Stimulated activated memory B cell treated with anti-CD40 and anti-IgM and Interleukin-4, amounts not matched to agents 10 μg/mL and 1 μg/mL and 100 μg/mL, for 72 hours (primary cell): ENCODE data around the gene AEN.

Source experiments
- ATAC-seq: fragments of 150-1000 bp; cut with Tn5 transposase; 2 replicates; pipeline ENCODE4 v1.10.0; 2021
- H3K27ac Mint-ChIP-seq: one replicate; pipeline ENCODE4 v1.8.0; 2022; ENCODE audit warnings: mild to moderate bottlenecking, mixed read lengths
- H3K27me3 Mint-ChIP-seq: one replicate; pipeline ENCODE4 v1.8.0; 2022; ENCODE audit warnings: mixed read lengths
- H3K36me3 Mint-ChIP-seq: one replicate; pipeline ENCODE4 v1.8.0; 2022; ENCODE audit warnings: mixed read lengths
- H3K4me1 Mint-ChIP-seq: one replicate; pipeline ENCODE4 v1.8.0; 2022; ENCODE audit warnings: mixed read lengths
- H3K4me3 Mint-ChIP-seq: one replicate; pipeline ENCODE4 v1.8.0; 2022; ENCODE audit warnings: mild to moderate bottlenecking, moderate library complexity, mixed read lengths
- H3K9me3 Mint-ChIP-seq: one replicate; pipeline ENCODE4 v1.8.0; 2022; ENCODE audit warnings: mixed read lengths

AEN gene

GRCh38 chr15:88648357-88649214 is 27.4 kb downstream of the AEN start:
- Mint-ChIP-seq H3K4me3 (peak overlapping the region; percentile 54), H3K9me3 (no peaks in the 10 kb centered on the region), H3K36me3 (peaks cover 48% of the 10 kb centered on the region), H3K4me1 (peaks cover 74% of the 10 kb centered on the region), H3K27ac (peak overlapping the region; percentile 95), H3K27me3 (no peaks in the 10 kb centered on the region)
- ATAC-seq: no peak

- Mint-ChIP-seq H3K27ac (peak overlapping the region; percentile 95), H3K27me3 (no peaks in the 10 kb centered on the region), H3K9me3 (no peaks in the 10 kb centered on the region), H3K4me1 (peaks cover 67% of the 10 kb centered on the region), H3K4me3 (peak overlapping the region; percentile 54), H3K36me3 (peaks cover 41% of the 10 kb centered on the region)
- ATAC-seq: peak; percentile 96
These were observed 28.2 kb downstream of the AEN start for GRCh38 chr15:88649286-88649733.

- Mint-ChIP-seq H3K27ac (peak overlapping the region; percentile 95), H3K9me3 (no peaks in the 10 kb centered on the region), H3K36me3 (peaks cover 40% of the 10 kb centered on the region), H3K4me1 (peaks cover 65% of the 10 kb centered on the region), H3K4me3 (peak overlapping the region; percentile 54), H3K27me3 (no peaks in the 10 kb centered on the region)
- ATAC-seq: no peak
These were observed 28.8 kb downstream of the AEN start for GRCh38 chr15:88649753-88650551.

- Mint-ChIP-seq H3K4me3 (no peak overlapping the region), H3K27ac (peak overlapping the region; percentile 95), H3K9me3 (no peaks in the 10 kb centered on the region), H3K4me1 (peaks cover 65% of the 10 kb centered on the region), H3K36me3 (peaks cover 41% of the 10 kb centered on the region), H3K27me3 (no peaks in the 10 kb centered on the region)
- no peak for ATAC-seq
These were observed 29.4 kb downstream of the AEN start for GRCh38 chr15:88650556-88650955.

GRCh38 chr15:88651136-88651732 is 30.1 kb downstream of the AEN start:
- Mint-ChIP-seq H3K27me3 (no peaks in the 10 kb centered on the region), H3K27ac (peak overlapping the region; percentile 95), H3K4me3 (no peak overlapping the region), H3K4me1 (peaks cover 65% of the 10 kb centered on the region), H3K36me3 (peaks cover 36% of the 10 kb centered on the region), H3K9me3 (no peaks in the 10 kb centered on the region)
- no peak for ATAC-seq

- no peak for ATAC-seq
- peaks cover 35% of the 10 kb centered on the region for H3K36me3 Mint-ChIP-seq
- H3K9me3 Mint-ChIP-seq: no peaks in the 10 kb centered on the region
- H3K27ac Mint-ChIP-seq: peak overlapping the region; percentile 95
- no peak overlapping the region for H3K4me3 Mint-ChIP-seq
- H3K4me1 Mint-ChIP-seq: peaks cover 65% of the 10 kb centered on the region
- no peaks in the 10 kb centered on the region for H3K27me3 Mint-ChIP-seq
These were observed 30.8 kb downstream of the AEN start for GRCh38 chr15:88651971-88652370.

GRCh38 chr15:88652456-88653199 is 31.5 kb downstream of the AEN start:
- H3K9me3 Mint-ChIP-seq: no peaks in the 10 kb centered on the region

GRCh38 chr15:88653200-88654064 is 32.3 kb downstream of the AEN start:
- H3K9me3 Mint-ChIP-seq: no peaks in the 10 kb centered on the region
- H3K27ac Mint-ChIP-seq: peak overlapping the region; percentile 72
- no peak for ATAC-seq
- H3K4me3 Mint-ChIP-seq: no peak overlapping the region
- H3K4me1 Mint-ChIP-seq: peaks cover 65% of the 10 kb centered on the region
- no peaks in the 10 kb centered on the region for H3K27me3 Mint-ChIP-seq
- peaks cover 26% of the 10 kb centered on the region for H3K36me3 Mint-ChIP-seq

More at GRCh38 chr15:88652456-88653199, 31.5 kb downstream of the AEN start:
- Mint-ChIP-seq H3K4me3 (no peak overlapping the region), H3K27me3 (no peaks in the 10 kb centered on the region), H3K4me1 (peaks cover 65% of the 10 kb centered on the region), H3K36me3 (peaks cover 34% of the 10 kb centered on the region), H3K27ac (peak overlapping the region; percentile 72)
- ATAC-seq: no peak

- H3K4me1 Mint-ChIP-seq: peaks cover 62% of the 10 kb centered on the region
These were observed 33.4 kb downstream of the AEN start for GRCh38 chr15:88654430-88655102.

GRCh38 chr15:88655103-88655553 is 34.0 kb downstream of the AEN start:
- Mint-ChIP-seq H3K4me1 (peaks cover 63% of the 10 kb centered on the region), H3K9me3 (no peaks in the 10 kb centered on the region), H3K4me3 (no peak overlapping the region), H3K27me3 (no peaks in the 10 kb centered on the region), H3K27ac (peak overlapping the region; percentile 88), H3K36me3 (peaks cover 20% of the 10 kb centered on the region)
- ATAC-seq: no peak

More at GRCh38 chr15:88654430-88655102, 33.4 kb downstream of the AEN start:
- Mint-ChIP-seq H3K27ac (peak overlapping the region; percentile 88), H3K27me3 (no peaks in the 10 kb centered on the region), H3K9me3 (no peaks in the 10 kb centered on the region), H3K36me3 (peaks cover 20% of the 10 kb centered on the region), H3K4me3 (no peak overlapping the region)
- no peak for ATAC-seq

GRCh38 chr15:88655800-88656488 is 34.8 kb downstream of the AEN start:
- no peak for ATAC-seq
- Mint-ChIP-seq H3K9me3 (no peaks in the 10 kb centered on the region), H3K27ac (peak overlapping the region; percentile 88), H3K4me1 (peaks cover 71% of the 10 kb centered on the region), H3K27me3 (no peaks in the 10 kb centered on the region), H3K36me3 (peaks cover 20% of the 10 kb centered on the region), H3K4me3 (no peak overlapping the region)

GRCh38 chr15:88656760-88657221 is 35.7 kb downstream of the AEN start:
- Mint-ChIP-seq H3K27me3 (no peaks in the 10 kb centered on the region), H3K36me3 (peaks cover 20% of the 10 kb centered on the region), H3K27ac (peak overlapping the region; percentile 88), H3K4me1 (peaks cover 75% of the 10 kb centered on the region), H3K9me3 (no peaks in the 10 kb centered on the region), H3K4me3 (peak overlapping the region; percentile 12)
- peak; percentile 98 for ATAC-seq
